GM12892 (cell line): ENCODE data around the gene GHDC.

Experiments used
- DNase-seq: peaks from one replicate; pipeline ENCODE4 v3.0.0; 2011; ENCODE audit not compliant: insufficient read length
- FAIRE-seq: peaks from 2 replicates; lab custom pipeline; 2011; peaks lifted over from hg19 to GRCh38; lab: Jason Lieb, UNC
- POLR2A ChIP-seq: IDR thresholded peaks from 2 replicates; pipeline ENCODE4 v1.6.1; 2011; ENCODE audit warnings: low read depth, low read length, control low read depth
- POLR2AphosphoS5 ChIP-seq: IDR thresholded peaks from 2 replicates; pipeline ENCODE4 v1.6.1; 2011; ENCODE audit warnings: low read depth, low read length, control low read depth
- TAF1 ChIP-seq: IDR thresholded peaks from 2 replicates; pipeline ENCODE4 v1.6.1; 2011; ENCODE audit warnings: low read depth, mild to moderate bottlenecking, control low read depth, low read length, borderline replicate concordance

The GHDC gene

DNA sequence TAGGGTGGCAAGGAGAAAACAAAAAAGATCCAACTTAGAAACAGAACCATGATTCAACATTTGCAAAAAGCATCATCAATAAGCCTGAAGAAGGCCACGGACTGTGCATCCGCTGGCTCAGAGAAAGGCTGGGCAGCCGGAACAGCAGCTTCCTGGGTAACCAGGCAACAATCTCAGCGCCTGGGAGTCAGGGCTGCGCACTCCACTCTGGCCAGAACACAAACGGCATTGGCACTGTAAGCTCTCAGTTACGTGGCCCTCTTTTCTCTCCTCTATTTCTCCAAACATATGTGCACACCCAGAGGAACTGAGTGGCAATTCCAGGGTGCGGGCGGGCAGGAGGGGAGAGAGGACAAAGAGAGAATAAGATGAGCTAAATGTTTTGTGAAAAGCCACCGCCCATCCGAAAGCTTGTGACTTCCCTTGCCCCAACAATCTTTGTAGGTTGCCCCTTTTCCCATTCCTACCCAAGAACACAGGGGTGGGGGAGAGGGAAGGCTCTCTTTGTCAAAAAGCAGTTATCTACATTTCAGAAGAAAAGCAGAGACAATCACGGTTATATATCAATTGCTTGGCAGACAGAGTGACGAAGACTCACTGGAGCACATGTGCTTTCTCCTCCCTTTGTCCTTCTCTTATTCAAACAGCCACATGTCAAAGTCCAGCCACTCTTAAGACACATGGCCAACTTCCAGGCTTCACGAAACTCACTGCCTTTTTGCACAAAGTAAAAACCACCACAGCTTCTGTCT is 6.6 kb upstream of the GHDC start:
- no peak for FAIRE-seq
- TF ChIP-seq POLR2A (no peak), POLR2AphosphoS5 (no peak), TAF1 (no peak)
- DNase-seq: no peak

DNA sequence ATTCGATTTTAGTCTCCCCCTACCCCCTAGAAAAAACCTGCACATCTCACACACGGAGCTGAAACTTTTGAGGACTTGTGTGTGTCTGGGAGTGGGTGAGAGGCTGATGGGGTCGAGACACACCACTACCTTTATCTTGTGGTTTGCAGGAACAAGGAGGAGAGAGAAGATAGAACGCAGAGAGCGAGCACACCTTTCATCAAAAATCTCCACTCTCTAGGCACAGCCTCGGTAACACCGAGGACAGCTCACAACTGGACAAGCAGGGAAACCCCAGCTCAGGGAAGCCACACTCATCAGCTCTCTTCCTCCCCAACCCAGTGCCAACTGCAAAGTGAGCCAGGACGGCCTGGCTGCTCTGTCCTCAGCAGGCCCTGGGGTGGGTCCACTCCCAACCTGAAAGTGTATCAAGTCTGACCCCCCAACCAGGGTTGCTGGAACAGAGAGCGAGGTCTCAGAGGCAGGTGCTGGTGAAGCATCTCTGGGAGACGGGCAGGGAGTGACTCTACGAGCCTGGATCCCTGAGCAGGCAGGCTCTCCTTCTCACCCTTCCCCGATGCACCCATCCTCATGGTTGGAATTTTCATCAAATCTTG is 5.2 kb upstream of the GHDC start:
- no peak for TF ChIP-seq POLR2A
- FAIRE-seq: no peak
- DNase-seq: no peak

DNA sequence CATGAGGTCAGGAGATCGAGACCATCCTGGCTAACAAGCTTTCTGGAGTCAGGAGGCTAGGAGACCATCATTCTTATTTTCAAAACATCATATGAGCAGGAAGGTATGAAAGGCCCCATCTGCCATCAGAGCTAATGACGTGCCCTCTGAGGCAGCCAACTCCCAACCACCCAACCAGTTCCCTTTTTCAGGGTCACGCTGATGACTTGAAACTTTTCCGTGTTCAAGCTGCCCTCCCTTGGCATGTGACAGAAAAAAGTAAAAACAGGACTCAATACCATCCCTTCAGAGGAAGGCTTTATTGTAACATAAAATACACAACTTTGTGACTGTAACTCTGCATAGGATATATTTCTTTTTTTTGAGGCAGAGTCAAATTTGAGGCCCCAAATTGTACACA is 4.6 kb upstream of the GHDC start:
- no peak for TF ChIP-seq POLR2AphosphoS5
- no peak for TF ChIP-seq TAF1
- TF ChIP-seq POLR2A: no peak
- FAIRE-seq (no peak), DNase-seq (no peak)

- TF ChIP-seq POLR2A (no peak), TAF1 (no peak), POLR2AphosphoS5 (no peak)
- FAIRE-seq: no peak
- DNase-seq: no peak
These were observed 3.4 kb upstream of the GHDC start for GRCh38 chr17:42197564-42198156.

GRCh38 chr17:42193216-42193968 is 902 bp downstream of the GHDC start:
- FAIRE-seq: no peak
- TF ChIP-seq POLR2A (no peak), POLR2AphosphoS5 (no peak), TAF1 (no peak)
- no peak for DNase-seq

DNA sequence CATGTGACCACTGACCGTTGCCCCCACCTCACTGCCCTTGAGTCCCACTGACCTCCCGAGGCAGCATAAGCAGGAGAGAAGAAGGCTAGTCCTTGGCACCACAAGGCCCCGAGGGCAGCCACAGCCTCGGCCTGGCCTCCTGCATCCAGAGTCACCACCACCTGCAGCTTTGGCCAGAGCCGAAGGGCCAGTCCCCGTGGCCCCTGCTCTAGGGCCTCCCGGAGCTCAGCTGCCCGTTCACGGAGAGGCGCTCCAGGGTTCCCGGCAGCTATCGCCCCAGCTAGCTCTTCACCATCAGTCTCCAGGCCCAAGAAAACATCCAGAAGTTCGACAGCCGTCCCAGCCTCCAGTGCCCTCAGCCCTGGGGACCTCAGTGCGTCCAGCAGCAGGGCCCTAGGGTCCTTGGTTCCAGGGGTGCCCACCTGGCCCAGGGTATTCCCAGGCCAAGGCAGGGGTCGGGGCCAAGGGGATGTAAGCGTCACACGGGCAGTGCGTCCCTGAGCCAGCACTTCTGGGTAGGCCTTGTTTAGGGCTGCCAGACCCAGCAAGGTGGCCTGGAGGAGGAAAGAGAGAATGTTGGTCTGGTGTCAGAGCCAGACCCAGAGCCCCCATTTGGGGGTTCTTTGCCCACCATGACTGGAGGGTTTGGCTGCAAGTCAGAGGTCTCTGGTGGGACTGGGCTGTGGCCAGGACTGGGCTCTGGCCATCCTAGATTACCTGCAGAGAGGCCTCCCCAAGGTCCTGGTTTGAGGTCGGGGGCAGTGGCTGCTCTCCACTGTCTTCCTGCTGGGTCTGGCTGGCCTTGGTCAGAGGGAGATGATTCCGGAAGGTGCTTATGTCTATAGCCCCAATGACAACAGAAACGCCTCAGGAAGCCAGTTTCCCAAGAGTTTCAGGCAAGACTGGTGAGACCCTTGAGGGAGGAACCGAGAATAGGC is 1.8 kb downstream of the GHDC start:
- TF ChIP-seq TAF1 (no peak), POLR2A (no peak), POLR2AphosphoS5 (no peak)
- no peak for DNase-seq
- FAIRE-seq: no peak

DNA sequence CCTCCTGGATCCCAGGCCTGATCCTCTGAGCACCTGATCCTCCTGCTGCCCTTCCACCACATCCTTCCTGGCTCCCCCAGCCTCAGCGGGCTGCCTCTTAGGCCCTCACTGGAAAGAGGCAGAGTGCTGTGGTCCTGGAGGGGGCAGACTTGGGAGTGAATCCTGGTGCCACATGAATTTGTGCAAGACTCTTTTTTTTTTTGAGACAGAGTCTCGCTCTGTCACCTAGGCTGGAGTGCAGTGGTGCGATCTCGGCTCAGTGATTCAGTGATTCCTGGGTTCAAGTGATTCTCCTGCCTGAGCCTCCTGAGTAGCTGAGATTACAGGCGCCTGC is 3.1 kb downstream of the GHDC start:
- no peak for FAIRE-seq
- TF ChIP-seq TAF1 (no peak), POLR2AphosphoS5 (no peak), POLR2A (no peak)
- no peak for DNase-seq

- no peak for TF ChIP-seq TAF1
- no peak for TF ChIP-seq POLR2AphosphoS5
- no peak for TF ChIP-seq POLR2A
- DNase-seq: no peak
- FAIRE-seq: no peak
These were observed 3.6 kb downstream of the GHDC start for GRCh38 chr17:42190491-42191274.

DNA sequence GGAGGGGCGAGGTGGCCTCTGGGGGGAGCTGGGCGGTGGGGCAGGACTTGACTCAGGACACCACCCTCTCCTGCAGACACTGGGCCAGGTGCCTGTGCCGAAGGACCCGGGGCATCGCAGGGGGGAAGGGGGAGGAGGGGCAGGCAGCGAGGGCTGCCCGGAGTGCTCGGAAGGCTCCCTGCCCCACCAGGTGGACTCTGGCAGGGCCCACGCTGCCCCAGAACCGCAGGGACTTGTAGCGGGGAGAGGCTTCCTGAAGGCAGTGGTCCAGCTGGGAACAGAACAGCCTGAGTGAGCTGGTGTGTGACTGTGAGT is 4.7 kb downstream of the GHDC start:
- FAIRE-seq (no peak), DNase-seq (no peak)
- TF ChIP-seq POLR2AphosphoS5: no peak
- no peak for TF ChIP-seq POLR2A
- no peak for TF ChIP-seq TAF1
